Measurements from ENCODE around the gene NGEF.

- TF ChIP-seq POLR2AphosphoS5 (IDR thresholded peaks at IDR 0.05; ENCODE audit: low read depth, low read length) (no peak), FOXP2 (optimal IDR thresholded peaks at IDR 0.05; ENCODE audit: borderline replicate concordance, extremely low read depth, extremely low read length, insufficient read depth) (no peak), SIN3A (IDR thresholded peaks at IDR 0.05; ENCODE audit: borderline replicate concordance, insufficient read depth, low read length) (no peak), TAF1 (IDR thresholded peaks at IDR 0.05; ENCODE audit: borderline replicate concordance, insufficient read depth, low read length) (no peak)
These were observed 101.3 kb downstream of the NGEF start for GRCh38 chr2:232911712-232912277.
